ENCODE results near the gene PARVA.
"Not testable (repeated sequence)": the region's sequence is repeated elsewhere in the genome, so short reads cannot be mapped to it uniquely, and the experiment has no call there.

Gene PARVA

DNA sequence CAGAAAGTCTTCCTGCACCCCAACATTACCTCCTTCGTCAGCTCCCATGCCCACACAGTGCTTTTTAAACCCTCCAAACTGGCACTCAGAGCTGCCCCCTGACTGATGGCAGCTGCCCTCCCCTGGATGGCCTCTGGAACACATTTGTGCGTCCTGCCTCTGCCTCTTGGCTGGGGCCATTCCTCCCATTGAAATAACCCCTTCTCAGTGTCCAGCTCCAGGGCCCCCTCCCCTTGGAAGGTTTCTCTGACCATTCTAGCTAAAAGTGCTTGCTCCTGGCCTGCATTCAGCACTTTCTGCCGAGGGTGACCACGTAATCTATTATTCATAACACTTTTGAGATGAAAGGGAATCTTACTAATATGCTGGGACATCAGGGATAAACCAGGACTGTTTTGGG, 130.0 kb downstream of the PARVA start:
- no peak for DNase-seq

DNA sequence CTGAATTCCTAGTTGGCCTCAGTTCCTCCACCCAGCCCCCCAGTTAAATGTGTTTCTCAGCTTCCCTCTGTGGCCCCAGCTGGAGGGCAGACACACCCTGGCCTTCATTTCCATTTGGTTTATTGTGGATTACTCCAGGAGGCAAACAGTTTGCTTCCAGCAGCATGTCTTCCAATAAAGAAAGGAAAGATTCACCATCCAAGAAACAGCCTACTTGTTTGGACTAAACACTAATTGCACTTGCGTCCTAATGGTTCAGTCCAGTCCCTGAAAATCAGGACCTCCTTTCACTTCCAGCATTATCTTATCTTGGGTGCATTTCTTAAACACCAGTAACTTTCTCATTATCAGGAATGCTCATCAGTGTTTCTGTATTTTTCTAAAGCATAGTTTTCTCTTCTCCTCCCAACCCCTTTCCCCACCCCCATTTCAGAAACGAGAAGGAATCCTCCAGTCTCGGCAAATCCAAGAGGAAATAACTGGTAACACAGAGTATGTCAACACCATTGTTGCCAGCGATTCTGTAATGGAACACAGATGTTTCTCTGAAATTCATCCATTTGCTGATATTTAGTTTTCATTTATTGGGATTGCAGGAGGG, 130.9 kb downstream of the PARVA start:
- DNase-seq = no peak

DNA sequence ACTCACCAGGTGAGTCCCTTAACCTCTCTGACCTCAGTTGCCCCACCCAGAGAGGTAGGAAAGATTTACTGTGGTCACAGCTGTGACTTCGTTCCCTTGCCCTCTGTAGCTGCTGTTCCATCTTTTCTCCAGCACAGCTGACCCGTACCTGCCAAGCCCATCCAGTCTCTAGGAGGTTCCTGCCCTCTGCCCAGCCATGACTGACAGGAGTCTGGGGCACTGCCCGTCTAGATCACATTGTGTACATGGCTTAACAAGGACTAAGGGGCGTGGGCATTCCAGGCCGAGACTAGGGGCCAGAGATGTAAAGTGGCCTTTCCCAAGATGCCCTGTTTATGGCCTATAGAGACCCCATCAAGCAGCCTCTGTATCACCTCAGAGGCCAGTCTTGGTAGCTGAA, 132.0 kb downstream of the PARVA start:
- no peak for DNase-seq

DNA sequence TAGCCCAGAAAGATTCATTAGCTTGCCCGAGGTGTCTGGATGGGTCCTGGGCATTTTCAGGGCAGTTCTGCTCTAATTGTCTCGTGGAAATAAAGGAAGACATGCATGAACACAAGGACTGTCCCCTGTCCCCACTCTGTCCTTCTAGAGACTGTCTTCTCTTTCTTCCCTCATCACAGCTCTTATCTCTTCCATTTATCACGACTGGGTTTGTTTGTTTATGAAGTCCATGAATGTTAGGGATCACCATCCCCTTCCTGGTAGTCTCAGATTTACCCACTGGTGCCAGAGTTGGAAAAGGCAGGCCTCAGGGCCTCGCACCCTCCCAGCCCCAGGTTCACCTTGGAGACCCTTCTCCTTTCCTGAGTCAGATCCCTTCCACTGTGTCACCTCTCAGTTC, 134.8 kb downstream of the PARVA start:
- no peak for DNase-seq

DNA sequence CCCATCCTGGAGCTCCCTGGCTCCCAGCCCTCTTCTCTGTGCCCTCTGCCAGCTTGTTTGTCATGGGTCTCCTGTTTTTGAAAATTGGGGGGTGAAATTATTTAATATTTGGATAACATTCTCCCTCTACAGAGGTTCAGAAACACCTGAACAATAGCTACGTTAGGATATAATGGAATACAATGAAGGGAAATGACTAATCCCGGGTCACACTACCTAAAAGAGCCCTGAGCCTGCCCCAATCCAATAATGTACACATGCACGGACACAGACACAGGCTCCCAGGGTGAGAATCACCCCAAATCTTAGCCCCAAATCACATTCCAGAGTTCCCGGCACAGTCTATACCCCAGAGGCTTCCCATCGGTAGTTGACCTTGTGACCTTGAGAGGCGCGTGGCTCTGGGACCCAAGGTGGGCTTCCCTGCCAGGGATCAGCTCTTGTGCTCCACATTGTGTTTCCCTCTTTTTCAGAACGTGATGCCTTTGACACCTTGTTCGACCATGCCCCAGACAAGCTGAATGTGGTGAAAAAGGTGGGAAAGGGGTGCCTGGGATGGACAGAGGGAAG, 135.5 kb downstream of the PARVA start:
- DNase-seq = no peak

DNA sequence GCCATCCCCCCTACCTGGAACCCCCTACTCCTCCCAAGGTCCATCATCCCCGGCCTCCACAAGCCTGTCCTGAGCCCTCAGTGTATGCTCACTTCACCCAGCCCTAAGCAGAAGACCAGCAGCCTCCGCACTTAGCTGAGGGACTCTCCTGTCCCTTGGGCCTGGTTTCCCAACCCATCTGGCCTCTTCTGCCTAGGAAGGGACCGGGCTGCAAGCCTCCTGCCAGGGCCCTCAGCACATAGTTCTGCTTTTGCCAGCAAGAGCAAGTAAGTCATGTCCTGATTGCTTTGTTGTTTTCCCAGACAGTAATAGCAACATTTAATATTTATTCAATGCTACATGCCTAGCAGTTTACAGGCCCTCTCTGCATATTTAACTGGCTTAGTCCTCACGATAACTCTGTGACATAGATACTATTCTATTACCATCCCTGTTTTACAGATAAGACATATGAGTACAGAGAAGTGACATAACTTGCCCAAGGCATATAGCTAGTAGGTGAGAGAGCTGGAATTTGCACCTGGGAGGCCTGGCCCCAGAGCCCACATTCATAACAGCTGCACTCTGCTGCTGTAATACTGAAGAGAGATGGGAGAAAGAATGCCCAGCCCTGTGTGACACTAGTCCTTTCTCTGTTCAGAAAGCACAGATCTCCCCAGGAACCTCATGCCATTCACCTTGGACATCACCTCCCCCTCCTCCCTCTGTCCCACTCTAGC, 139.2 kb downstream of the PARVA start:
- no peak for DNase-seq

DNA sequence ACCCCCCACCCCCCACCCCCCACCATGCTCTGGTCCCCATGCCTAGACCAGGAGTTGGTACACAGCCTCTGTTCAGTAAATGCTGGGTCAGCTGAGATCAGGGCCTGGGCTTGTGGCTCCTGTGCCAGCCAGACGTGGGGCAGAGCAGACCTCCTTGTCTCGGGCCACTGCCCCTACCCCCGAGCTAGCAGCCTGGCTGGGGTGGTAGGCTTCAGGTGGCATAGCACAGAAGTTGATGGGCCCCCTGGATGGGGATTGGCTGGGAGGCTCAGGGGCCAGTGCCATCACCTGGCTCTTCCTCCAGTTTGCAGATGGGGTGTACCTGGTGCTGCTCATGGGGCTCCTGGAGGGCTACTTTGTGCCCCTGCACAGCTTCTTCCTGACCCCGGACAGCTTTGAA, 139.9 kb downstream of the PARVA start:
- no peak for DNase-seq

DNA sequence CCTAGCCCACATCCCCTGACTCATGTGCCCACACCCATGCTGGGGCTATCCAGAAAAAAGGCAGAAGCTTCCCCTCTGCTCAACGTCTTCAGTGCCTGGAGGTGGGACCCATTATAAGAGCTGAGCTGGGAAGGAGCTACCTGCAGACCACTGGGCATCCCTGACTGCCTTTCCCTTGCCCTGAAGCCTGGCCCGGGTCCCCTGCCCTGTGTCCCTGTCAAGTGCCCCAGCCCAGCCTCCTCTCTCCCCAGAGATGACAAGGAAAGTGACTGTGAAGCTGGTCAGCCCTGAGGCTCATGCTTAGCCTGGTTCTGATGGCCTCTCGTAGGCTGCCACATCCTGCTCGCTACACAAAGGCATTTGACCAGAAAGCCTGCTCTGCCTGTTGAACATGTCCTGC, 140.4 kb downstream of the PARVA start:
- DNase-seq = no peak

DNA sequence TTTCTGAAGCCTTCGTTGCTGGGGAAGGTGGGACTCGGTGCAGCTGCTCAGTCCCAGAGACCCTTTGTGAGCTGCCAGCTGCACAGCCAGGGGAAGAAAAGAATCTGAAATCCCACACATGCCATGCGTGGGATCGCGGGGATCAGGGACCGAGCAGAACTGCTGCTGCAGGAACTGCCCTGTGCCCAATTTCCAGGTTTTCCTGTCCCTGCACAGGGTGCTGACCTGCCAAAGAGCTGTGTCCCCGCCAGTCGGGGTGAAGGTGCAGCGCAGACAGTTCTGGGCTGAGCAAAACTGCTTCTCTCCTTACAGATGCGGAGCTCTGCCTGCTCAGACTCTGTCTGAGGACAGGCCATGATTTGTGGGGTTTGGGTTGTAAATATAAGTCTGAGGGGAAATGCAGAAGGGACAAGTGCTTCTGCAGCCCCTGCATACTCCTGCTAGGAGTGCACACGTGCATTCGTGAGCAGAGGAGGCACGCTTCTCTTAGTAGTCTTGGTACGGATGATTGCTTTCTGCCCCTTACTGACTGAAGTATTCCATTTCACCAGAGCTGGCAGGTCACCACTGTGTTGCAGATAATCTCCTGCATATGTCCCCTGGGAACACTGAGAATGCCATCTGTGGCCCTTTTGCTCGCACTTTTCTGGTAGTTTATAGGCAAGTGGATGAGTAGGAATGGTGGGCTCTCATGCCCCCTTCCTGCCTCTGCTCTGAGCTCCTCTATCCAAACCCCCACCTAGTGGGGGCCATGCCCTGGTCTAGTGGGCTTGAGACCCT, 141.4 kb downstream of the PARVA start:
- DNase-seq = no peak

DNA sequence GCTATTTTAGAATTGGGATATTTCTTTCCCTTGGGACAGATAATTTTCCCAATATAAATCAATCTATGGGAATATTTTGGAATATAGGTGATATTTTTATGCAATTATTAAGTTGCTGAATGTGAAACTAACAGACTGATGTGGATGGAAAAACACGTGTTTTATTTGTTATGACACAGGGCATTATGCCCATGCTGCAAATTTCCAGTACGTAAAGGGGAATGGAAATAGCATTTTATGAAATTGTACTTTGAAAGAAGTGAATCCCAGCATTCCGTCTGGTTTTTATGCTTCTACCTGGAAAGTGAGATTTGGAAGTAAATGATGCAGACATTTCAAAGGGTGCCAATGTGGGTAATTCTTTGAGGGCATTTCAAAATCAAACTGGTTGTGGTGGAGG, 142.7 kb downstream of the PARVA start:
- no peak for DNase-seq

DNA sequence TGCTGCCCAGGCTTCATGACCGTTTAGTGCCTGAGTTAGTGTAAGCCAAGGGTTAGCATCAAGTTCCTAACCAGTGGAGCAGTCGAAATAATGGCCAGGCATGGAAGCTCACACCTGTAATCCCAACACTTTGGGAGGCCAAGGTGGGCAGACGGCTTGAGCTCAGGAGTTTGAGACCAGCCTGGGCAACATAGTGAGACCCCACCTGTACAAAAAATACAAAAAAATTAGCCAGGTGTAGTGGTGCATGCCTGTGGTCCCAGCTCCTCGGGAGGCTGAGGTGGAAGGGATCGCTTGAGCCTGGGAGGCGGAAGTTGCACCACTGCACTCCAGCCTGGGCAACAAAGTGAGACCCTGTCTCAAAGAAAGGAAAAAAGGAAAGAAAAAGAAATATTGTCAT, 143.2 kb downstream of the PARVA start:
- not testable (repeated sequence) for DNase-seq

DNA sequence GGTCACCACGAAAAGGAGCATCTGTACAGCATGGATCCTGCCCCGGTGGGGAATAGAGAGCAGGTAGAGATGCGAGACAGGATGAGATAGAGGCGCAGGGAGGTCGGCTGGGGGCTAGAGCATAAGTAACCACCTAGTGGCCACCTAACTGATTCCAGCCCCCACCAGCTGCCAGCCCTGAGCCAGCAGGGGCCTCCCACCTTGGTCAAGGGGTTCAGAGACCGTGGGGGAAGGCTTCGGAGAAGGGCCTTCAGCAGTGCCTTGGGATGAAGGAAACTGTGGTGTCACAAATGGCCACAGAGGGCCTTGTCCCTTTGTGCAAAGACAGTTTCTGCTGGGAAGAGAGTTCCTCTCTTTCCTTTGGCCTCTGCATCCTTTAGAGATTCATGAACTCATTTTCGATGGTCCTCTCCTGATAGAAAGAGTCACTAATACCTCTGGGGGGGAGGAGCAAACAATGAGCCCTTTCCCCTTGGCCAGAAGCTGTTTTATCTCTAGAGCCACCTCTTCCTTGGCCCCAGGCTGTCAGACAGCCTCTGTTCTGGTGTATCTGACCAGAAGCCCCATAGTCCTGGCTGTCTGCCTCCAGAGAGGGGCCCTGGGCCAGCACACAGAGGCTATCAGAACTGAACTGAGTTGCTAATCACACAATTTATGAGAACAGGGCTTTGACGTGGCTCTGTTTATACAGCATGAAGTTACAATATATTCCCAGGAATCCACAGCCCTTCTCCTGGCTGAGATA, 146.0 kb downstream of the PARVA start:
- DNase-seq = no peak

DNA sequence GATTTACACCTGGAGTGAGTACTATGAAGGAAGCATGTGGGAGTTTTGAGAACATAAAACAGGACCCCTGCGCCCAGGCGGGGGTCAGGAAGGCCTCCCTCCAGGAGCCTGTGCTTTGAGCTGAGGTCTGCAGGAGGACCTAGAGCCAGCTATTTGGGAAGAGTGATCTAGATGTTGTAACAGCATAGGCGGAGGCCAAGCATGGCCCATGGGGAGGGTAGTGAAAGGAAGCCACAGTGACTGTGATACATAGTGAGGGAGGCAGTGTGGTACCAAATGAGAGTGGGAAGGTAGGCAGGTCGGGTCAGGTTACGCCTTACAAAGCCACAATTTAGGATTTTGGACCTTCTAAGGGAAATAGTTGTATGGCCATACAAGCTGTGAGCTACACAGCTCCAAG, 147.5 kb downstream of the PARVA start:
- no peak for DNase-seq

DNA sequence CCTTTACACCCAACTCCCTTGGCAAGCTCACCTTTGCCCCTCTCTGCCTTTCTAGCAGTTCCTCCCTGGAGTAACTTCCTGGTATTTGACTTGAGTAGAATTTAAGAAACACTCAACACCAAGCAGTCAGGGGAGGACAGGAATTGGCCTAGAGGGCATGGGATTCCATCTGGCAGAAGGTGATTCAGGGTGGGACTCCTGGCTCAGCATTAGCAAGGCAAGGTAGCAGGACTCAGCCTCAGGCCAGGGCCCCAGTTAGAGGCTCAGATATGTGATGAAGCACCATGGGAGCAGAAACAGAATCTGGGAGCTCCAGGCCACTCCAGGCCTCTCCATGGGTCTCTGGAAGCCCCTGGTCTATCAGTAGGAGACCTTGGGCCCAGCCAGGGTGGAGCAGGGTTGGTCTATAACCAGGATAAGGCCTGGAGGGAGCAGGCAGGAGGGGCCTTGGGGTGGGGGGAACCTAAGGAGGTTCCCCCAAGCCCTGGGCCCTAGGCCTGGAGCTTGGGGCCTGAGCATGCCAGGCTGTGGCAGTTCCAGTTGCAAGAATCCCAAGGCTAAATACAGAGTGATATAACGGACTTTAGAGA, 148.2 kb downstream of the PARVA start:
- DNase-seq = no peak

DNA sequence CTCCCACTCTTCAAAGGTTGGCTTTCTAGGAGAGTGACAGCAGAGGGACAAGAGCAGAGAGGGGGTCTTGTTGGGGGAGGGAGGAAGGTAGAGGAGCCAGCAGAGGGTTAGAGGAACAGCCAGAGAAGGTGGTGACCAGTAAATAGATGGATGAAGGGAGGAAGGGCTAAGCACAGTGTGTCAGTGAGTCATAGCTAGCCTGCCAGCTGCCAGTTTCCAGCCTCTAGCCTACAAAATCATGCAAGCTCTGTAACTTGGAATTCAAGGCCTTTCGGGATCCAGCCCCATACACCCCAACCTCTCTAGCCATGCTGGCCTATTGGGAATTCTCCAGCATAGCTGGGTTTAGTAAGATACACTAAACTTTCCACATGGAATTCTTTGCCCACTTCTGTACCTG, 149.4 kb downstream of the PARVA start:
- DNase-seq = no peak

DNA sequence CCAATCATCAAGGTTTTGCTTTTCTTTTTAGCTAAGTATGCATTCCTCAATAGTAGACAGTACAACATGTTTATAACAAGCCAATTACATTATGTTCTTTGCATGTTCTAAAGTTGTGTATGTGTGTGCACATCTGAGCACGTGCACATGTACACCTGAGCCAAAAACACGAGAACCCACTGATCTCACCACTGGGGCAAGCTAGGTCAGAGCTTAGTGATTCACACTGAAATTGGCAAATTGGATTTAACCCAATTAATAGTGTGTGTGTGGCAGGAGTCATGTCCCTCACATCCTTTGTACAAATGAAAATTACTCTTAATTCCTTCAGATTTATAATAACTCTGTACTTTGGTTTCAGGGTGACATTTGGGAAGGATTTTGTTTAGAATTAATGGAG, 151.1 kb downstream of the PARVA start:
- DNase-seq = no peak

DNA sequence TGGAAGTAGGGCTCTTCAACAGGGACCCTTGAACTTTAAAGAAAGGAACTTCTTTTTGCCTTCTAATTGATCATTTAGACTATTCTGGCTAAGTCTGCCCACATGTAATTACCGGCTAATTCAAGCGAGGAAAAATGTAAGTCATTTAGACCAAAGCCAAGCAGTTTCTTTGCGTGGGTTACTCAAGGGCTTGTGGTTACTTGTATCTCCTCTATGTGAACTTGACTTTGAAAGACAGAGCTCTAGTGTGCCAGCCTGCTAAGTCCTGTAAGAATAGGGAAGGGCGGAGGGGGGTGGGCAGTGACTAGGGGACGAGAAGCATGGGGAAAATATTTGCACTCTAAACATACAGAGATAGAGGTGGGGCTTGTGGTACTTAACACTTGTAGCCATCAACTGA, 151.7 kb downstream of the PARVA start:
- no peak for DNase-seq

DNA sequence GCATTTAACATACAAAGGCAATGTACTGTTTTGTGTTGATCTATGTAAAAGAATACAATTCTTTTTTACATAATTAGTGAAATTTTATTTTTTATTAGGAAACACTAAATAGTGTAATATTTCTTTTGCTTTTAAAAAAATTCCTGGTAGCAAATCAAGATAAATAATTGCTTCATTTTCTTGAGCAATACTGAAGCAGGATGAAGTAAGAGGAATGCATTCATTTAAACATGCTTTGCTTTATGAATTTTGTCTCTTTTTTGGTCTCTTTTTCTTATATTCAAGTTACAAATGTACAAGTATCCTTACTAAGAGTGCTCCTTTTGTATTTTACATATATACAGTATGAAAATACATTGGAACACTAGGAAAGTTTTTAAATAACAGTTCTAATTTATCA, 152.4 kb downstream of the PARVA start:
- DNase-seq = no peak

DNA sequence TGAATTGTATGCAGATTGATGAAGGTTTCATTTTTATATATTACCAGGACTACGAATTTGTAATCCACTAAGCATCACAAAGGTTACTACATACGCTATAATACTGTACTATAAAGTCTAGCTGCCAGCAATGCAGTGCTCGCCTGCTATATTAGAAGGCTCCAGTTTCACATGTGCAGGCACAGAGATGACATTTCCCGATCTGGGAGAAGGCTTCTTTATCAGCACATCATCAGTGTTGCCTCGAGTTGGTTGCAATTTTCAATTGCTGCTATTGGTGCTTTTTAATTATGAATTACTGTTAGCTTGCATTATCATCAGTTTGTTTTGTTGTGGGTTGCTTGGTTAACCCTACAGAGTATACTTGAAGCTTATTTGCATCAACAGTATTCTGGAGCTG, 153.6 kb downstream of the PARVA start:
- no peak for DNase-seq

DNA sequence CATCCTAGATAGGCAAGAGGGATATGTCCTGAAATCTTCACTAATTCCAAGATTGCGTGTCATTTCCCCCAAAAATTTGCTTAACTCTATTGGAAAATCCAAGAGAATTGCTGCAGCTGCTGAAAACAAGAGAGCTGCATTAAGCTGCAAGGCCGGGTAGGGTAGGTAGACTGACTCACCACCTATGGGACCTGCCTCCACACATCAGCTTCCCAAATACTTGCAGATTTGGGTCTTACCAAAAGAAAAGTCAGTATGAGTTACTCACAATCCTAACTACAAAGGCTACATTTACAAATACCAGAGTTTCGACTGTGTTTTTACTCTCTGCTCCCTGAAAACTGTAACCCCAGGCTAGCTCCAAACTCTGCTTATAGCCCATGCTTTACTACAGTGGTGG, 154.3 kb downstream of the PARVA start:
- no peak for DNase-seq

DNA sequence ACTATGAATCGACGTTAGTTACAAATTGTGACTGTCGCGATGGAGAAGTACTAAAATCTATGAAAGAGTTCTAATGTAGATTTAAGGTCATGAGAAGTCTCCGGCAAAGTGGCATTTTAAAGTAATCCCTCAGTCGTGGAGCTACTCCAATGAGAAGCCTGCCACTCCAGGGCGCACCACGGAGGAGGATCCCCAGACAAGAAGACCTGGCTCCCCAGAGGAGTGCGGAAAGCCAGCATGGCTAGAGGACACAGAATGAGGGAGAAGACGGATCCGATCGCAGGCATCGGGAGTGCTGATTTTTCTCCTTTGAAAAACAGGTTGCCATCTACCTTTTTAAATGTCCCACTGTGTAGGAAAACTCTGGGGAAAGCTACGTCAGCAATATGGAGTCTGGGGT, 155.2 kb downstream of the PARVA start:
- no peak for DNase-seq

DNA sequence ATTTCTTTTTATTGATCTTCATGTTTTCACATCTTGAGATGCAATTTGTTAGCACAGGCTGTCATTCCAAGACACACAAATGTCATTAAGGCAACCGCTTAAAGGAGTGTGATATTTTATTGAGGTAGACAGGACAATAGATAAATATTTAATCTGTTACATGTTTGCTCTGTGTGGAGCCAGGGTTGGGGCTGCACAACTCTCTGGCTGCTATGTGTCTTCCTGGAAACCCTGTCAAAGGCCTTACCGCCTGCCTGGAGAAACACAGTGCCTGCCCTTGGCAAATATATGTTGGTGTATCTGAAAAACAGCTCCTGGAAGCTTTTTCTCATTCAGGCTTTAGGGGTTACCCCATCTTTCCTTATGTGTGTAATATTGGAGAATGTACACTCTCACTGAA, 157.2 kb downstream of the PARVA start:
- no peak for DNase-seq

DNA sequence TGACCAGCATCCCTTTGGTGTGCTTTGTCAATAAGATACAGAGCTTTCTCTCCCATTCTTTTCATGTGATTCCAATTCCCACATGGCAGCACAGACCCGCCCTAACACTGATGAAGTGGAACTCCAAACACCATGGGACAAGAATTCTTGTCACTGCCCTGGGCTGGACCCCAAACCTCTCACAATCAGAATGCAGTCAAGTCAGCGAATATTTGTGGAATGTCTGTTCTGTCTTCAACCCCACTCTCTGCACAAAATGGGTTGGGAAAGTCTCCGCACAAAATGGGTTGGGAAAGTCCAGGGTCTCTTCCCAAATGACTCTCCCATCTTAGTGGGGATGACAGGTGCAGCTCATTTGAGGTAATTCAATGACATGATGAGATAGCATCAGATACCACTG, 157.9 kb downstream of the PARVA start:
- no peak for DNase-seq
